ENCODE data around the gene ATG9A. TPM values are rescaled to one million over a fixed set of nuclear protein-coding genes. Genes with fewer than 3 reads are reported as not detected.

ATG9A gene
- total RNA-seq, 1 experiment from 2014 or later = 51.3 TPM

DNA sequence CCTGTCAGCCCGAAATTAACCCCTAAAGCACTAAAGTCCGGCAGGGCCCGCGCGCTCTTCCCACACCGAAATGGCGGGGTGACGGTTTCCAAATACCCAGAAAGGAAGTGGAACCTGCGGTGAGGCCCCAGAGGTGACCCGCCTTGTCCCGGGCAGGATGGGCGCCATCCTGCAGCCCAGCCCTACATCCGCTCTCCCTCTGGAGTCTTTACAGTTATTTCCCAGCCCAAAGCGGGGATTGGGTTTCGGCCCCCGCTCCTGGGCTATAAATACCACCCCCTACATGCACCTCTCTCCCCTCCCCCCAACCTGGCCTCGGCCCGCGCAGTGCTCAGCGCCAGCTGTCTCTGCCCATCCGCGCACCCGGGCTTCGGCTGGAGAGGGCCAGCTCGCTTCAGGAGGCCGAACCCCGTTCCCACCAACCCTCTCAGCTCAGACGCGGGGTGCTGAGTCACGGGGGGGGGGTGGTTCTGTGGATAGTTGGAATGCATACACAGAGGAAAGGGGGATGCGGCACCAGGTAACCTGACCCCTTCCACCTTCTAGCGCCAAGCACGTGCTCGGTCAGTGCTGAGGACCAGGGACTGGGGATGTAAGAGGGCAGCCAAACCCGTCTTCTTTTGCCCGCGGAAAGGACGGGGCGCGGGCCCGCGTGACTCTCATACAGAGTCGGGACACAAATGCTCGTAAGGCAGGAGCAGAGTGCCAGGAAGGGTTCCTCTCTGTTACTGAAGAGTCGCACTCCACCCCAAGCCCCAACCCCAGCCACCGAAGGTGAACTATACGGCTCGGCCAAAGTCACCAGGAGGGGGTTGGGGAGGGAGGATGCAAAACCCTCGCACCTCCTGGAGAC lies 23.7 kb upstream of the ATG9A start, which contains the start of gene TUBA4B:
TUBA4B (plus strand) TSS at position 344 of the 853 bp plus-strand sequence; CDS start at position 509, 165 bp downstream.
- no peak for DNase-seq (ENCODE audit: low read depth)

DNA sequence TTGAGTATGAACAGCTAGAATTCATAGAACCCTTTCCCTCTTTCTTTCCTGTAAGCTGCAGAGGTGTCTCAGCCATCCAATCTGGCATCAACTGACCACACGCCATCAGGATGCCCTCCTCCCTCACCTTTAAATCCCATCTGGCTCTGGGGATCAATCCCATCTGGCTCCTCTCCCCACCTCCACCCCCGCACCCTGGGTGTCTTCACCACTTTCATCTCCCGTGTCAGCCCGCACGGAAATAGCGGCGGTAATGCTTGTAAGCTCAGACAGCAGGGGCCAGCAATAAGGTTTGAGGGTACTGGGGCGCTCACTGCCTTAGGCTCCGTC lies 23.1 kb upstream of the ATG9A start:
- DNase-seq (ENCODE audit: low read depth) = no peak

DNA sequence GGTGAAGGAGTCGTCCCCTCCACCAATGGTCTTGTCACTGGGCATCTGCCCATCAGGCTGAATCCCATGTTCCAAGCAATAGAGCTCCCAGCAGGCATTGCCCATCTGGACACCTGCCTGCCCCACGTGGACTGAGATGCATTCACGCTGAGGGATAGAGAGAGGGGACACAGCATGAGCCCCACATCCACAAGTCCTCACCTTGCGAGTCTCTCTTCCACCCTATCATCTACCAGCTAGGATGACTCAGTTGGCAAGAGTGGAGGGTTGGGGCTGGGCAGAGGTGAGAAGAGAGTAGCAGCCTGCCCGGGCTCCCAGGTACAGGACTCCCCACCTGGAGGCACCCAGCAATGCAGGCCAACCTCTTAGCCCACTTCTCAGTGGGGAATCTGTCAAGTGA lies 22.6 kb upstream of the ATG9A start:
- no peak for DNase-seq (ENCODE audit: low read depth)

DNA sequence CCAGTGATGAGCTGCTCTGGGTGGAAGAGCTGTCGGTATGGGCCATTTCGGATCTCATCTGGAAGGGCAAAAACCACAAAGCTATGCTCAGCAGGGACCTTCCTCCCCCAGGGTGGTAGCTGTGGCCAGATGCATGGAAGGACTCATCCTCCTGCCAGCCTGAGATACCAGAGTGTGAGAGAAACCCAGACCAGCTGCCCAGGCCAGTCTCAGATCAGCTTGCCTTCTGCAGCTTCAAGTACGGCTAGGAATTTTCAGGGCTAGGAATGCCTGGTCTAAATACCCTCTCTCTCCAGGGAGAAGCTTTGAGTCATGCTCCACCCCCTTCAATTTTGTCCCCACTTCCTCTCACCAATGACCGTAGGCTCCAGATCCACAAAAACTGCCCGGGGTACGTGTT lies 22.2 kb upstream of the ATG9A start:
- DNase-seq (ENCODE audit: low read depth) = peak; percentile 80

DNA sequence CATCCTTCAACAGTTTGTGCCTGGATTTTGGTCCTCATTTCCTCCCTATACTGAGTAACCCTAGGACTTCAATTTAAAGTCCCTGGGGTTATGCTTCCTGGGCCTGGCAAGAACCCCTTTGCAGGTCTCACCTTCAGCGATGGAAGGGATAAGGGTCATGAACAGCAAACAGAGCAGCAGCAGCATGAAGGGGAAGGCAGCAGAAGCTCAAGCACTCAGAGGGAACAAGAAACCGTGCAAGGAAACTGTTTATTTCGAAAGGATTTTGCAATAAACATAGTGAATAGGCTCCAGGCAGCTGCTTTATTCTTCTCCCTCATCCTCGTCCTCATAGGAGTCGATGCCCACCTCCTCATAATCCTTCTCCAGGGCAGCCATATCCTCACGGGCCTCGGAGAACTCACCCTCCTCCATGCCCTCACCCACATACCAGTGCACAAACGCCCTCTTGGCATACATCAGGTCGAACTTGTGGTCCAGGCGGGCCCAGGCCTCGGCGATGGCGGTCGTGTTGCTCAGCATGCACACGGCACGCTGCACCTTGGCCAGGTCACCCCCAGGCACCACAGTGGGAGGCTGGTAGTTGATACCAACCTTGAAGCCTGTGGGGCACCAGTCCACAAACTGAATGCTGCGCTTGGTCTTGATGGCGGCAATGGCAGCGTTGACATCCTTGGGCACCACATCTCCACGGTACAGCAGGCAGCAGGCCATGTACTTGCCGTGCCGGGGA lies 20.8 kb upstream of the ATG9A start:
- DNase-seq (ENCODE audit: low read depth) = no peak

DNA sequence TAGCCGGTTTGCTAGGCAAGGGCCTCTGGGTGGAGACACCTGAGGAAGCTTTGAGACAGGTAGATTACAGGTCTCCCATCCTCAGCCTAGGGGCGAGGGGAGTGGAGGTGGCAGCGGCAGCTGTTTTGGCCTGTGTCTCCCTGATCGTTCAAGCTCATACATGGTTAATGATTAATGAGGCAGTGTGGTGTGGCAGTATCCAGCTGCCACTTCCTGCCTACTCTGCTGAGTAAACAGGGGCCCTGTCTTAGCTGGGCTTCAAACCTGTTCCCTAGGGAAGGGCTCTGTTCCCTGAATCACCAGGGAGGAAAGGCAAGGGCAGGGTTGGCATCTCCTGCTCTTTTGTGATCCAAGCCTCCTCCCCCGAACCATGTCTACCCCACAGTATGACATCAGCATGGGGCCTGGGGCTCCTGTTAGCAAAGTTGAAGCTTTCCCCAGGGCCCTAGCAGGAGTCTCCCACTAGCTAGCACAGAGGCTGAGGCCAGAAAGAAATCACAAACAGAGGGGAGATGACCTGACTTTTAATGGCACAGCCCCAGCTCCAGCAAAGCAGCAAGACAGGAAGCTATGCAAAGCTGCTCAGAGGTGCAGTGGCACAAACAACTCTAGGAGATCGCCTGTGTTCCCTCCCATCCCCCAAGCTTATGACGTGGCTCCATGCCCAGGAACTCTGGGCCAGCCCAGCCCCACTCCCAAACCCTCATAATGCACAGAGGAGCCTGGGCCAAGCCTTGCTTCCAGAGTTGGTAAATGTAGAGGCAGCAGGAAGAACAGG lies 20.0 kb upstream of the ATG9A start:
- peak; percentile 85 for DNase-seq (ENCODE audit: low read depth)

DNA sequence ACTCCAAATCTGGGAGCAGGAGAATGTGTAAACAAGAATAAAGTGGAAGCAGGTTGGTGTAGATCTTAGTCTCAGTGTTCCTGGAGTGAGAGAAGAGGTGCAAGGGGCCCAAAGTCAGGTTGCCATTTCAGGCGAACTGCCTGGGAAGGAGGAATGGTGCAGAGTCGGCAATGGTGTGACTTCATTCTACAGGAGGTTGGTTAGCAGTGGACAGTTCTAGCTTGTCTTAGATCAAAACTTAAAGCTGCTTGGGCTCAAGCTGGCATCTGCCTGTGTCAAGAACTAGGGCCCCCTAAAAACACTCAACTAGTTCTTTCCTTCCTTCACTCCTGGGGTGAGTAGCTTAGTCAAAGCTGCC lies 19.4 kb upstream of the ATG9A start:
- DNase-seq (ENCODE audit: low read depth) = no peak

DNA sequence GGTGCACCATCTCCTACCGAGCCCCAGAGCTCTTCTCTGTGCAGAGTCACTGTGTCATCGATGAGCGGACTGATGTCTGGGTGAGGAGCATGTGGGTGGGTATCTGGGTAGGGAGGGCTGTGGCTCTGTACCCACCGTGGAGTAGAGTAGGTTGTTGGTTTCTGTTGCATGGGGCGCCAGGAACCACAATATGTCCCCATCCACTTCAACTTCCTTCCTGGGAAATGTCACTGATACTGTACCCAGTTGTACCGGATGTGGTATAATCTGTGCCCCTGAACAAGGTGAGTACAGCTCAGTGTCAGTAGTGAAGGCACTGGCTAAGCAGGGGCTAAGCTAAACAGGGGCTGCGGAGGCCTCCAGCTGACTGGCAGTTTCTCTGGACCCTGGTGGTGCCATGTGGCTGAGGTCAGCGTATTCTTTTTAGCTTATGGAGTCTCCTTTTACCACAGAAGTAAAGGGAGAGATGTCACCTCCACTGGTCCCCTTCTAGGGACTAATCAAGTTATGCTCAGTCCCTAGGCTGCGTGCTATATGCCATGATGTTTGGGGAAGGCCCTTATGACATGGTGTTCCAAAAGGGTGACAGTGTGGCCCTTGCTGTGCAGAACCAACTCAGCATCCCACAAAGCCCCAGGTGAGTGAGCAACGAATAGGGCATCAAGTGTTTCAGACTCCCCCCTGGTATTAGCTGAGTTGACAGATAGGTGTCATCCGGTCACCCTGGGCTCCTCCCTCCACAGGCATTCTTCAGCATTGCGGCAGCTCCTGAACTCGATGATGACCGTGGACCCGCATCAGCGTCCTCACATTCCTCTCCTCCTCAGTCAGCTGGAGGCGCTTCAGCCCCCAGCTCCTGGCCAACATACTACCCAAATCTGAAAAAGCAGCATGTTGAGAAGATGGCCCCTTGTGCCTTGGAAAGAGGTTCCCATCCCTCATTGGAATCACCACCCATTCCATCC lies 18.5 kb upstream of the ATG9A start:
- DNase-seq (ENCODE audit: low read depth) = no peak

DNA sequence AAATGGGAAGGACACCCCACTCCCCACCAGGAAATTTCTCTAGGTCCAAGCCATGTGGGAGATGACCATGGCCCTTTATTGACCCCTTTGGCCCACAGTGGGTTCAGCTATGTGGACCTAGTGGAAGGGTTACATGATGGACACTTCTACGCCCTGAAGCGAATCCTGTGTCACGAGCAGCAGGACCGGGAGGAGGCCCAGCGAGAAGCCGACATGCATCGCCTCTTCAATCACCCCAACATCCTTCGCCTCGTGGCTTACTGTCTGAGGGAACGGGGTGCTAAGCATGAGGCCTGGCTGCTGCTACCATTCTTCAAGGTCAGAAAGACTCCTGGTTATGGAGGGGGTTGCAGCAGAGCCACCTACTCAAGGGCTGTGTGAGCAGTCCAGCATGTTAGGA lies 17.1 kb upstream of the ATG9A start:
- DNase-seq (ENCODE audit: low read depth) = no peak

DNA sequence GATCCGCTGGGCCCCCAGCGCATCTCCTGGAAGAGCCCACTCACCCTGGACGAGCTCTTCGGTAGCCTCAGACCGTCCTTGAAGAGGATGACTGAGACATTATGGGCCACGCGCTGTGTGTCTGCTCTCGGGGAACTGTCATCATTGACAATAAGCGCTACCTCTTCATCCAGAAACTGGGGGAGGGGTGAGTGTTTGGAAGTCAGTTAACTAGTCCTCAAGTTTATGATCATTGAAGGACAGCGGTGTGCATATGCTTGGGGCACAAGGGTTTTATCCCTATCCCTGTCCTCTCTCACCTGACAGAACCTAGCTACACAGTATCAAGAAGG lies 16.4 kb upstream of the ATG9A start:
- DNase-seq (ENCODE audit: low read depth) = no peak

DNA sequence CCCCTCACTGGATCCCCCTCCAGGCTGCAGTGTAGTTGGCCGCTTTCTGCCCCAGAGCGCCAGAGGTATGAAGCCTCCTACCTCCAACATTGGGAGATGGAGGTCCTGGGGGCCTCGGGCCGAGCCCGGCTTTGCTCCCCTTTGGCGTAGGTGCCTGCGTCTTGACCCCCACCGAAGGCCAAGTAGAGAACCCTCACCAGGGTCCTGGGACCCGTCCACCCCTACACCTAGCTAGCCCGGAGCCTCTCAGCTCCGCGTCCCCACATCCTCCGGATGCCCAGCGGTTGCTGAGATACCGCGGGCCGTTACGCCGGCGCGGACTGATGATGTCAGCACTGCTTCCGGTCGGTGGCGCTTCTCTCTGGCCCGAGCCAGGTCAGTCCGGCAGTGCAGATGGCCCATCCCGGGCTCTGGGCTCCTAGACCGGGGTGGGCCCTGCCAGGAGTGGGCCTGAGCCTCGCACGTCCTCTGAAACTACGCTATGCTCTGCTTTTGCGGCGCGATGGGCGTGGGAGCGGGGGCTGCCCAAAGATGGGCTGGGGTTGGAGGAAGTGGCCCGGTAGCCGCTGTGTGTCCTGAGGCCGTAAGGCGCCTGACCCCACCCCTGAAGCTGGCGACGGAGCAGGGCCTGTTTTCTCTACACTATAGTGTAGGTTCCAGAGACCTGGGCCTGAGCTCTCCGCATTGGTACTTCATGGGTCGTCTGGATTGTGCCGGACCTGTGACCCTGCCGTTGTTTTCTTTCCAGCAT lies 15.9 kb upstream of the ATG9A start, which contains the start of the genes GLB1L and STK16:
GLB1L (minus strand) TSS at position 297 of the 751 bp plus-strand sequence. CDS start 1,871 bp downstream, outside the sequence.
STK16 (plus strand) TSS at position 332 of the 751 bp plus-strand sequence. CDS start 521 bp downstream, outside the sequence.
- DNase-seq (ENCODE audit: low read depth) = peak; percentile 93

DNA sequence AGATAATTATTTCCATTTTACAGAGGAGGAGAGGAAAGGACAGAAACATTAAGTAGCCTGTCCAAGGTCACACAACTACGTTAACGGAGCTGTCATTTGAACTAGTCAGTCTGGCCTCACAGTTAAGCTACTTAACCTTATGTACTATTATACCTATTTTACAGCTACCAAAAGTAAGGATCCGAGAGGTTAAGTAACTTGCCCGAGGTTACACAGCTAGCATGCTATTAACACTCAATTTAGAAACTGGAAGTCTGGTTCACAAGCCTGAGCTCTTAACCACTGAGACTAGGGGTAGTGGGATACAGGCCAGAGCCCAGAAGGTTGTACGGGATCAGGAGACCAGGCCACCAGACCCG lies 15.3 kb upstream of the ATG9A start:
- no peak for DNase-seq (ENCODE audit: low read depth)

DNA sequence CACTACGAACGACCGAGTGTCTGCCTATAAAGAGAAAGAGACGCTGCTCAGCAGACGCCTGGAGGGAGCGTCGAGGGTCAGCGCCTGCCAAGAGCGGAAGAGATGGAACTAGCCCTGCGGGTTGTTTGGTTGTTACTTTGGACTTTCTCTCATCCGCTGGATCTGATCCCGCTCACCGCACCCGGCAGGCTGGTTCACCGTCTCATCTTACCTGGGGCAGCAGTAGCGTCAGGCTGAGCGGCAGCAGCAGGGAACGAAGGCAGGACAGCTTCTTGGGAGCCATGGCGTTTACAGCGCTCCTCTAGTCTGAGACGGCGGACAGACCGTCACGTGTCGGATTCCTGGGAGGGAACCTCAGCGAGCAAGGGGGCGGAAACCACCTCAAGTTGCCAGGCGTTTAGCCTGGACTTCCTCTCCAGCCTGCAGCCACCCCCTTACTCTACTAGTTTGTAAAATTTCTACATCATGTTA lies 13.9 kb upstream of the ATG9A start:
- DNase-seq (ENCODE audit: low read depth) = peak; percentile 54

DNA sequence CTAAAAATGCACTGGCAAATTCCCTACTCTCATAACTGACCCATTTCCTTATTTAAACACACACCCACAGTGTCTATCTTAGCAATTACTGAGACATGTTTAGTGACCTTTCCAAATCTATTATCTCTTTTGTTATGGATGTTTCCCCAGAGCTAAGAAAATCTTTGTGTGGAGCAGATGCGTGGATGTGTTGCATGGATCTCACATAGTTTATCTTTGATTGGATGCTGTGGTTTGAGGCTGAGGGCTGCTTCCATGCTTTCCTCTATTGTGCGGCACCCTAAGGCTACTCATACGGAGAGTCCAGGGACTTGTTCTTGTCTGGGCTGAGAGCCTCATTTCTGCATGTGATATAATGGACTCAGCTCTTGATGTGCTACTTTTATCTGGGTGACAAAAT lies 4.9 kb upstream of the ATG9A start:
- no peak for DNase-seq (ENCODE audit: low read depth)

DNA sequence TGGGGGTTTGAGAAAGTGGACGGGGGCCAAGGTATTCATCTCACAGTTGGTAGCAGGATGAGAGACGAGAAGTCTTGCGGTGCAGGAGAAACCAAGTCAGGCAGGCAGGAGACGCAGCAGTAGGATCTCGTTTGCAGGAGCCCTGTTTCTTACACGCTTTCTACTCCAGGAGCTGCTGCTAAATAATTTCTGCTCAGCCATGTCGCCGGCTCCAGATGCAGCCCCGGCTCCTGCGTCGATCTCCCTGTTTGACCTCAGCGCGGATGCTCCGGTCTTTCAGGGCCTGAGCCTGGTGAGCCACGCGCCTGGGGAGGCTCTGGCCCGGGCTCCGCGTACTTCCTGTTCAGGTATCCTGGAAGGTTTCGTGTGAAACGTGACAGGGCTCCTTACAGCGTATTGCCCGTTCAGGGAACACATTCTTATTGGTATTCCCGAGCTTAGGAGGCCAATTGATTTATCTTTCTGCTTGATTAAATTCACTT lies 664 bp upstream of the ATG9A start:
- peak; percentile 59 for DNase-seq (ENCODE audit: low read depth)

DNA sequence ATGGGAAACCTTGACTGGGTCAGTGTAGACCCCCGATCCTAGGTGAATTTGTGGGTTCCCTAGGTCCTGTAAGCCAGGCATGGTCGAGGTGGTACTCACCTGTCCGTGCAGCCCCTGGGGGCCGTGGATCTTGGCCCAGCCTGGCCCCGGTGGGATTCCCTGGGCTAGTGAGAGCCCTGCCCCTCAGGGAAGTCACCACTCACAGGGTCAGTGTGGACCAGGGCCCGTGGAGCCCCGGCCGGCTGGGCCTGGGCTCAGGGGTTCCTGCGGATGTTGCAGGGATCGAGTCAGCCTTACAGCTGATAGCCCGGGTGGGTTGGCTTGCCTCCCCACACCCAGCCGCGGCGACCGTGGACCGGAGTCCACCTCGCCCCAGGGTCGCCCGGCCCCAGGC lies 528 bp downstream of the ATG9A start:
- DNase-seq (ENCODE audit: low read depth) = no peak

DNA sequence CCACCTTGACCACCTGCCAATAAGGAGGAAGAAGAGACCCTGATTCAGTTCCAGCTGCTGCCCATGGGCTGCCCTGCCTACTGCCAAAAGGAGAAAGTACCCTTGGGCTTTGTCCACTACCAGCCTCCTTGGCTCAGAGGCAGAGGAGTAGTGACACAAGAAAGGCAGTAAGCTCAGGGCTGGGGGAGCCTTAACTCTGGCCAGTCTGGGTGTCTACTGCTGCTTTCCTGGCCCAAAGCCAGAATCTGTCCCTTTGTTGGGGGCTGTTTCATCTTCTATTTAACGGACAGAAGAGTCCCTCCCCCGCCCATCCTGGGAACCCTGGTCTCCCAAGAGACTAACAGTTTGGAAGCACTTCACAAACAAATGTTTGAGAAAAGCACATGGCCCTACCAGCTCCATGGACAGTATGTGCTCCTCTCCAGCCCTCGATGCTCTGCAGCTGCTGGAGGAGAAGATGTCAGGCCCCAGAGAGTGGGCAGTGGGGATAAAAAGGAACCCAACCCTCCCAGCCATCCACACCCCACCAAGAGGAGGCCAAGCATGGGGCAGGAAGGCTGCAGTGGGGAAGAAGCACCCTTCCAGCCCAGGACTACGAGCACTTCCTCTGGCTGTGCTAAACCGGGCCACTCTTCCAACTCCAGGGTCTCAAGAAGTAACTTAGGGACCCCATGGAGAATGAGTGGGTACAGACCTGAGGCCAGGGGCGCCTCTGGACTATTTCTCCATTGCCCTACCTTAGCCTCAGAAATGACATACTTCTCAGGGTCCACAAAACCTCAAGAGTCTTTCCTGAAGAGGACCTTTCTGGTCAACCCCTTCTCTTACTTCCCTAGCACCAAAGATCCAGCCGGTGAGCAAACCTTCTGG lies 1.2 kb downstream of the ATG9A start:
- DNase-seq (ENCODE audit: low read depth) = no peak

DNA sequence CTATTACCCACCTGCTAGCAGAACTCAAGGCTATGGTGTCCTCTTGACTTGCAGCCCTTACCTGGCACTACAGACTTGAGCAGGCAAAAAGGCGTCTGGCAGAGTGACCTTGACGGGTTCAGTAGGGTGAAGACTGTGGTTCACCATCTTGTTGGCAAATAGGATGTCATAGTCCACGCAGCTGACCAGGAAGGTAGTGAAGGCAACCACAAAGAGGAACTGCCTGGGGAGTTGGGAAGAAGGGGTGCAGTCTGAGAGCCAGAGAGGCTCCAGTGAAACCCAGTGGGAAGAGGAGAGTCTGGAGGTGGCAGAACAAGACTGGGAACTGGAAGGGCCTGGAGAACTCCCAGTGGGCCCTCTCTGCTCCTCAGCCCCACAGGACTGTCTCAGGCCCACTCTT lies 4.1 kb downstream of the ATG9A start:
- no peak for DNase-seq (ENCODE audit: low read depth)

Measured in RPMI7951 (cell line).